Measurements from ENCODE around the gene IMP4. TPM values are rescaled to one million over a fixed set of nuclear protein-coding genes. Genes with fewer than 3 reads are reported as not detected.

The IMP4 gene
- total and polyA plus RNA-seq, 2 donors (not counting 3 experiments of a cell fraction or from before 2014, with no cell fraction given), result 74.0 to 149 TPM

DNA sequence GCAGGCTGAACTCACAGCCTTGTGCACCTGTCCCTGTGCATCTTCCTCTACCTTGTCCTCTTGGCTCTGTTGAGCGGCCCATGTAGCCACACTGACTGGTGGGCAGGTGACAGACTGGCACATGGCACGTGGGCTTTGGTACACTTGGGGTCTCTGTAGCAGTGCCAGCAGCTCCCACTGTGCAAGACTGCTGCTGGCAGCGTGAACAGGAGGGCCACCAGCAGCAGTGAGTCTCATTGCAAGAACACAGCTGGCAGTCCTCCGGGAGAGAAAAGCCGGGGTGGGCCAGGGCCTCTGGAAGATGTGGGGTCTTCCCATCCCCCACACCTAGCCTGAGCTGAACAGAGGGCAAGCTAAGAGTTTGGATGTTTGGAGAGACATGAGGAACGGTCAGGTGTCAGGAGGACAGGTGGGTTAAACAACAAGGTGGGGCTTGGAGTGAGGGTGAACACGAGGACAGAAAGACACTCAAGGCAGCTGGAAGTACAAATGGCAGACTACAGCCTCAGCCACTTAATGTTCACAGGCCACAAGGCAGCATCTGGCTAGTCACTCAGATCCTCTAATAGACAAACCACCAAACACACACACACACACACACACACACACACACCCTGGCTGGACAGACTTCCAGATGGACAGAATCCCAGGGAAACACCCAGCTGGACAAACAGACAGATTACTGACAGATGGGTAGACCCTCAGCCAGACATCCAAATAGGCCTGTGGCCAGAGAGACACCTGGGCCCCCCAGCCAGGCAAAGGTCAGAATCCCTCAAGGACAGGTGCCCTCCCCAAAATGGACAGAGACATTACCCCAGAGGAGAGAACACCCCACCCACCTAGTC is 10.8 kb downstream of the IMP4 start:
- FAIRE-seq (no peak), DNase-seq (ENCODE audit: low read depth, low spot score) (no peak)
- TF ChIP-seq EZH2 (IDR thresholded peaks at IDR 0.05; ENCODE audit: borderline replicate concordance, low read depth, low read length, severe bottlenecking) (no peak), FOS (IDR thresholded peaks at IDR 0.05; ENCODE audit: borderline replicate concordance, insufficient read depth, low read length) (no peak), POLR2AphosphoS5 (IDR thresholded peaks at IDR 0.05; ENCODE audit: insufficient read depth, low read depth, low read length) (no peak), JUN (IDR thresholded peaks at IDR 0.05; ENCODE audit: borderline replicate concordance, insufficient read depth, insufficient read length, low read depth) (no peak), MYC (IDR thresholded peaks at IDR 0.05; ENCODE audit: low read depth, low read length) (no peak), GATA2 (IDR thresholded peaks at IDR 0.05; ENCODE audit: insufficient read depth, insufficient read length, low read depth, low read length) (no peak), POLR2A (IDR thresholded peaks at IDR 0.05; ENCODE audit: low read depth, low read length) (no peak)
- TF ChIP-seq, protein P1, sequence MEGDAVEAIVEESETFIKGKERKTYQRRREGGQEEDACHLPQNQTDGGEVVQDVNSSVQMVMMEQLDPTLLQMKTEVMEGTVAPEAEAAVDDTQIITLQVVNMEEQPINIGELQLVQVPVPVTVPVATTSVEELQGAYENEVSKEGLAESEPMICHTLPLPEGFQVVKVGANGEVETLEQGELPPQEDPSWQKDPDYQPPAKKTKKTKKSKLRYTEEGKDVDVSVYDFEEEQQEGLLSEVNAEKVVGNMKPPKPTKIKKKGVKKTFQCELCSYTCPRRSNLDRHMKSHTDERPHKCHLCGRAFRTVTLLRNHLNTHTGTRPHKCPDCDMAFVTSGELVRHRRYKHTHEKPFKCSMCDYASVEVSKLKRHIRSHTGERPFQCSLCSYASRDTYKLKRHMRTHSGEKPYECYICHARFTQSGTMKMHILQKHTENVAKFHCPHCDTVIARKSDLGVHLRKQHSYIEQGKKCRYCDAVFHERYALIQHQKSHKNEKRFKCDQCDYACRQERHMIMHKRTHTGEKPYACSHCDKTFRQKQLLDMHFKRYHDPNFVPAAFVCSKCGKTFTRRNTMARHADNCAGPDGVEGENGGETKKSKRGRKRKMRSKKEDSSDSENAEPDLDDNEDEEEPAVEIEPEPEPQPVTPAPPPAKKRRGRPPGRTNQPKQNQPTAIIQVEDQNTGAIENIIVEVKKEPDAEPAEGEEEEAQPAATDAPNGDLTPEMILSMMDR (IDR thresholded peaks at IDR 0.05; ENCODE audit: extremely low read depth in 1 of 2, insufficient read depth in 1 of 2, low read depth in 1 of 2, low read length in 2 of 2), result no peak
- TF ChIP-seq, protein P2, sequence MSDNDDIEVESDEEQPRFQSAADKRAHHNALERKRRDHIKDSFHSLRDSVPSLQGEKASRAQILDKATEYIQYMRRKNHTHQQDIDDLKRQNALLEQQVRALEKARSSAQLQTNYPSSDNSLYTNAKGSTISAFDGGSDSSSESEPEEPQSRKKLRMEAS (IDR thresholded peaks at IDR 0.05; ENCODE audit: insufficient read depth, insufficient read length), result no peak
- CTCF ChIA-PET, result interaction anchor here (1.3 to 1.5 kb wide), 3 partner anchors 11 to 20 kb away, joined by 5 to 6 read pairs (median 5); partner anchors contain the start of gene IMP4
- dilution Hi-C loops (cut with MboI; ENCODE audit: extremely low pct_ligation_motif_present, low sequenced_read_pairs), result no loop called here
- H3K9me1 ChIP-seq (replicated peaks; ENCODE audit: control insufficient read depth, extremely low read depth, insufficient read depth, low read length), result no peaks in the 10 kb centered on the region
- H3K4me3 ChIP-seq (replicated peaks in 1 of 3; ENCODE audit: insufficient read depth in 1 of 3, low read depth in 1 of 3, low read length in 3 of 3), result no peak overlapping the region
- H2AFZ ChIP-seq (ENCODE audit: low read depth, low read length), result no peak overlapping the region
- no peaks in the 10 kb centered on the region for H4K20me1 ChIP-seq (replicated peaks; ENCODE audit: control insufficient read depth, extremely low read depth, insufficient read depth, low read length)
- H3K4me1 ChIP-seq (ENCODE audit: control insufficient read depth, extremely low read depth, insufficient read depth, low read length), result peaks cover 4% of the 10 kb centered on the region
- POLR2A ChIA-PET, result no interaction called here
- H3K36me3 ChIP-seq (ENCODE audit: control insufficient read depth in 2 of 2, extremely low read depth in 1 of 2, insufficient read depth in 2 of 2, low read length in 2 of 2), result no peaks in the 10 kb centered on the region
- H3K9ac ChIP-seq (replicated peaks; ENCODE audit: extremely low read depth, insufficient read depth, low read length), result no peak overlapping the region
- no TSS peak for BruUV-seq (replicated peaks)
- H3K27ac ChIP-seq (ENCODE audit: insufficient read depth, low read depth, low read length), result no peak overlapping the region
- H3K4me2 ChIP-seq (ENCODE audit: insufficient read depth, low read length), result no peak overlapping the region
- H3K79me2 ChIP-seq (ENCODE audit: control insufficient read depth, insufficient read depth, low read length), result no peaks in the 10 kb centered on the region
- no peaks in the 10 kb centered on the region for H3K27me3 ChIP-seq (ENCODE audit: control insufficient read depth in 2 of 2, insufficient read depth in 2 of 2, low read length in 2 of 2)
- H3K9me3 ChIP-seq (replicated peaks; ENCODE audit: control insufficient read depth, insufficient read depth, low read length), result no peaks in the 10 kb centered on the region
- intact Hi-C loops (cut with micrococcal nuclease), result loop anchor here (10.0 kb wide), 1 partner anchor 371 kb away; the partner anchor contains the start of gene GPR148

Data from endothelial cell of umbilical vein (primary cell).